K562 (cell line): ENCODE results near the gene FBN1. TPM values are rescaled to one million over a fixed set of nuclear protein-coding genes. Genes with fewer than 3 reads are reported as not detected.

Experiments
- ATAC-seq: fragments of 200-7000 bp; cut with Tn5 transposase; 3 replicates; pipeline ENCODE4 v1.9.1; 2020; ENCODE audit warnings: moderate library complexity
- BruUV-seq: library from RNA; stranded (reverse); fragments of 400-500 nt; replicated peaks from 2 replicates; lab custom pipeline; 2021; lab: Mats Ljungman, UMichigan
- CTCF ChIA-PET: fragments of 300-600 bp; formaldehyde crosslinking; extraction: SDS; loops from one replicate; lab custom pipeline; 2021; ENCODE audit warnings: low intra/inter-chr PET ratio; lab: Yijun Ruan, JAX
- POLR2A ChIA-PET: fragments of 300-600, 350-650 bp; sonication (Branson Sonifier 250); formaldehyde crosslinking; extraction: SDS; loops from one replicate; lab custom pipeline; 2021; ENCODE audit warnings: antibody characterized with exemption, inconsistent platforms; lab: Yijun Ruan, JAX
- DNase-seq, 4 experiments: peaks; one replicate each; pipeline versions ENCODE4 v3.0.0 to v3.0.0-alpha.2; 2011 to 2018; ENCODE audit warnings: low spot score in 3 of 4, mixed read lengths in 3 of 4; ENCODE audit errors: extremely low read depth in 1 of 4
- FAIRE-seq: peaks from 2 replicates; lab custom pipeline; 2011; peaks lifted over from hg19 to GRCh38; lab: Jason Lieb, UNC
- H2AFZ ChIP-seq: 2 replicates; pipeline ENCODE4 v1.6.0; 2011; ENCODE audit warnings: low read depth, low read length, control low read depth, inconsistent platforms
- H3K27ac ChIP-seq: fragments of 200-600 bp; 3 replicates; pipeline ENCODE4 v1.8.0; 2011; ENCODE audit warnings: low read depth, mild to moderate bottlenecking, control low read depth, inconsistent platforms, low read length, moderate library complexity, mixed read lengths; ENCODE audit errors: extremely low read depth
- H3K27me3 ChIP-seq, 2 experiments: fragments of 300-600 bp in 1 of 2; 2 replicates in 1 of 2; 3 replicates in 1 of 2; pipeline versions ENCODE4 v1.6.0 to v1.8.0; 2011; ENCODE audit warnings: inconsistent platforms in 2 of 2, low read length in 2 of 2, mild to moderate bottlenecking in 1 of 2, mixed read lengths in 1 of 2, moderate library complexity in 1 of 2; ENCODE audit not compliant: control insufficient read depth in 2 of 2, insufficient read depth in 2 of 2
- H3K36me3 ChIP-seq: fragments of 300-600 bp; 3 replicates; pipeline ENCODE4 v1.8.0; 2011; ENCODE audit warnings: mild to moderate bottlenecking, low read length, inconsistent platforms; ENCODE audit not compliant: control insufficient read depth, insufficient read depth
- H3K4me1 ChIP-seq, 2 experiments: fragments of 200-600 bp in 1 of 2; replicated peaks in 1 of 2; 2 replicates in 1 of 2; 3 replicates in 1 of 2; pipeline versions ENCODE4 v1.5.1 to v1.8.0; 2011; ENCODE audit warnings: inconsistent platforms in 2 of 2, low read length in 2 of 2, mild to moderate bottlenecking in 1 of 2, mixed read lengths in 1 of 2, moderate library complexity in 1 of 2; ENCODE audit not compliant: control insufficient read depth in 2 of 2, insufficient read depth in 2 of 2
- H3K4me2 ChIP-seq: 2 replicates; pipeline ENCODE4 v1.6.1; 2011; ENCODE audit warnings: low read length, control low read depth, inconsistent platforms, mixed read lengths; ENCODE audit not compliant: insufficient read depth
- H3K4me3 ChIP-seq: fragments of 200-600 bp; sonication (generic), shearing (Covaris generic); 2 replicates; pipeline ENCODE4 v1.5.1; 2016; ENCODE audit warnings: control low read depth, inconsistent platforms
- H3K79me2 ChIP-seq: fragments of 200-600 bp; 3 replicates; pipeline ENCODE4 v1.8.0; 2011; ENCODE audit warnings: low read length, inconsistent platforms; ENCODE audit not compliant: control insufficient read depth, insufficient read depth
- H3K9ac ChIP-seq, 2 experiments: 2 replicates each; pipeline versions ENCODE4 v1.6.0 to v1.6.1; 2011; ENCODE audit warnings: low read depth in 2 of 2, low read length in 2 of 2, control low read depth in 1 of 2, inconsistent platforms in 1 of 2, mild to moderate bottlenecking in 1 of 2, mixed read lengths in 1 of 2; ENCODE audit not compliant: insufficient read depth in 1 of 2
- H3K9me1 ChIP-seq: one replicate; pipeline ENCODE4 v1.6.0; 2011; ENCODE audit warnings: inconsistent platforms, mild to moderate bottlenecking, low read length, moderate library complexity; ENCODE audit not compliant: control insufficient read depth, insufficient read depth
- H3K9me3 ChIP-seq: replicated peaks from 2 replicates; pipeline ENCODE4 v1.5.1; 2011; ENCODE audit warnings: low read depth, low read length, inconsistent platforms; ENCODE audit not compliant: control insufficient read depth, insufficient read depth
- H4K20me1 ChIP-seq: replicated peaks from 2 replicates; pipeline ENCODE4 v1.6.1; 2011; ENCODE audit warnings: low read length, inconsistent platforms, mixed read lengths; ENCODE audit not compliant: control insufficient read depth, insufficient read depth
- BCOR ChIP-seq: fragments of 450-650 bp; IDR thresholded peaks from 2 replicates; pipeline ENCODE4 v1.6.1; 2016
- CBFB ChIP-seq: sonication (generic); formaldehyde crosslinking; IDR thresholded peaks from 2 replicates; pipeline ENCODE4 v1.4.0; 2020; ENCODE audit warnings: mild to moderate bottlenecking, missing genetic modification reagents
- CBX1 ChIP-seq: sonication (generic); IDR thresholded peaks from 2 replicates; pipeline ENCODE4 v1.6.1; 2016; ENCODE audit warnings: antibody characterized with exemption, low read depth, mild to moderate bottlenecking
- MBD1 ChIP-seq: fragments of 250-450 bp; sonication (Bioruptor Pico); IDR thresholded peaks from 2 replicates; pipeline ENCODE4 v1.8.0; 2022; ENCODE audit warnings: inconsistent platforms
- NCOA6 ChIP-seq: fragments of 450-650 bp; IDR thresholded peaks from 2 replicates; pipeline ENCODE4 v1.6.1; 2017; ENCODE audit warnings: mild to moderate bottlenecking
- PCBP2 ChIP-seq: fragments of 200-400 bp; formaldehyde crosslinking; IDR thresholded peaks from 2 replicates; pipeline ENCODE4 v1.6.1; 2018; ENCODE audit warnings: low read length, low read depth, mild to moderate bottlenecking, moderate library complexity; ENCODE audit not compliant: poor library complexity, severe bottlenecking
- PHF8 ChIP-seq: fragments of 200-600 bp; sonication (generic); IDR thresholded peaks from 2 replicates; pipeline ENCODE4 v1.6.1; 2012; ENCODE audit warnings: mixed run types, mild to moderate bottlenecking, inconsistent platforms, low read length, moderate library complexity, borderline replicate concordance
- RBBP5 ChIP-seq: fragments of 200-600 bp; sonication (generic); IDR thresholded peaks from 2 replicates; pipeline ENCODE4 v1.6.1; 2012; ENCODE audit warnings: borderline replicate concordance, mild to moderate bottlenecking, low read length, control low read depth, inconsistent platforms; ENCODE audit not compliant: insufficient read depth, poor library complexity, severe bottlenecking
- TBP ChIP-seq: optimal IDR thresholded peaks from 2 replicates; pipeline ENCODE3; 2011; ENCODE audit warnings: low read depth, low read length, improper control_type of control experiment
- THRB ChIP-seq: fragments of 450-650 bp; formaldehyde crosslinking; conservative IDR thresholded peaks from 2 replicates; pipeline ENCODE4 v1.4.0; 2022; ENCODE audit warnings: mild to moderate bottlenecking, missing genetic modification characterization
- ZC3H11A ChIP-seq: IDR thresholded peaks from 2 replicates; pipeline ENCODE4 v1.6.1; 2012; ENCODE audit warnings: low read depth, low read length, improper control_type of control experiment
- ZNF3 ChIP-seq: fragments of 250-450 bp; sonication (Bioruptor Pico); IDR thresholded peaks from 2 replicates; pipeline ENCODE4 v1.5.0; 2021; ENCODE audit warnings: mild to moderate bottlenecking, moderate library complexity
- ZNF407 ChIP-seq: fragments of 450-650 bp; IDR thresholded peaks from 2 replicates; pipeline ENCODE4 v1.6.1; 2016; ENCODE audit warnings: low read depth
- in situ Hi-C: fragments of 300-500 bp; cut with MboI; formaldehyde crosslinking; loops from 4 replicates; pipeline ENCODE4 v1.15.0; 2018; ENCODE audit warnings: inconsistent platforms, mixed read lengths
- intact Hi-C: fragments of 100-400 bp; cut with micrococcal nuclease; formaldehyde crosslinking; loops from 2 replicates; pipeline ENCODE4 v1.14.2; 2022
- polyA plus RNA-seq, 8 experiments: library from polyadenylated mRNA; depleted of rRNA in 4 of 8; stranded (reverse) in 5 of 8; unstranded in 3 of 8; fragments of >200 nt; fragmentation: Nextera tagmentation in 2 of 8; fragmentation: Illumina TruSeq in 1 of 8; extraction: Ambion mirVana in 2 of 8; extraction: Trizol in 1 of 8; gene quantifications; 2 replicates each; pipeline versions ENCODE4 v1.2.1 to v1.2.3, GENCODE V29; 2011 to 2014; ENCODE audit warnings: inconsistent platforms in 1 of 8, missing spikeins in 1 of 8
- total RNA-seq, 7 experiments: library from RNA; depleted of rRNA in 6 of 7; stranded (reverse); fragments of >200 nt in 6 of 7; fragmentation: Illumina TruSeq in 2 of 7; extraction: Trizol in 2 of 7; gene quantifications; 2 replicates each; pipeline versions ENCODE4 v1.2.1 to v1.2.3, GENCODE V29; 2011 to 2021; ENCODE audit warnings: low replicate concordance in 1 of 7

The FBN1 gene
- total and polyA plus RNA-seq, 9 of the 15 experiments (the other 6 are each of a cell fraction or from before 2014, with no cell fraction given): 0.15 to 1.2 (median 0.60) TPM

DNA sequence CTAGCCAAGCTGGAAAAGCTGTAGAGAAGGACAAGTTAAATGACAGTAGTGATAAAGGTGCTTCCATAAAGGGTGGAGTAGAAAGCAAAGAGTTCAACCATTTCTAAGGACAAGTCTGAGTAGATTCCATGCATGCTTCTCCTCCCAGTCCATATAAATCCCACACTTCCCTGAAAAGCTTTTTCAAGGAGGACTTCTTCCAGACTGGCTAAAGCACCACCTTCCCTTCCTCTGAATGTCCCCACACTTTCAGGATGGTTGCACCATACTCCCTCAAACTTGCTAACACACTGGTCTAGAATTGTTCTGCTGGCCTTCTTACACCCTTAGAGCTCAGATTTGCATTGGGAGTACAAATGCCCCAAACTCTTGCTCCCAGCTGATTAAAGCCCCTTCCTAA lies 40.9 kb downstream of the FBN1 start:
- FAIRE-seq: no peak
- CTCF ChIA-PET: no interaction called here
- BruUV-seq: no TSS peak
- TF ChIP-seq CBX1 (no peak), PCBP2 (no peak), ZNF3 (no peak), BCOR (no peak), PHF8 (no peak), RBBP5 (no peak), ZNF407 (no peak), THRB (no peak), MBD1 (no peak), CBFB (CRISPR knock-in tag) (no peak), ZC3H11A (no peak), TBP (no peak), NCOA6 (no peak)

More for the DNA sequence above, 40.9 kb downstream of the FBN1 start:
- Histone ChIP-seq H3K9me3 (no peaks in the 10 kb centered on the region), H3K27me3 (no peaks in the 10 kb centered on the region; a peak in 1 of 5 replicates), H3K36me3 (no peaks in the 10 kb centered on the region), H3K9me1 (no peaks in the 10 kb centered on the region), H3K79me2 (no peaks in the 10 kb centered on the region), H3K4me3 (no peak overlapping the region), H3K4me2 (no peak overlapping the region), H2AFZ (no peak overlapping the region), H3K27ac (no peak overlapping the region), H3K4me1 (no peaks in the 10 kb centered on the region), H3K9ac (no peak overlapping the region), H4K20me1 (no peaks in the 10 kb centered on the region)
- no peak for DNase-seq
- ATAC-seq: no peak
- intact Hi-C loops (no loop called here), in situ Hi-C loops (no loop called here)
- POLR2A ChIA-PET: no interaction called here
